Panc1 (cell line): ENCODE data around the gene ELFN1. TPM values are rescaled to one million over a fixed set of nuclear protein-coding genes. Genes with fewer than 3 reads are reported as not detected.

Experiments
- ATAC-seq: fragments of 200-7000 bp; cut with Tn5 transposase; 2 replicates; pipeline ENCODE4 v1.9.1; 2020; ENCODE audit warnings: mild to moderate bottlenecking, moderate library complexity
- BruUV-seq: library from RNA; stranded (reverse); fragments of 400-500 nt; replicated peaks from 2 replicates; lab custom pipeline; 2021; lab: Mats Ljungman, UMichigan
- CTCF ChIA-PET: fragments of 300-600 bp; sonication (Branson Sonifier 250); formaldehyde crosslinking; loops from one replicate; lab custom pipeline; 2022; ENCODE audit warnings: antibody characterized with exemption; lab: Charles Lee
- POLR2A ChIA-PET: fragments of 300-600 bp; sonication (Branson Sonifier 250); formaldehyde crosslinking; loops from one replicate; lab custom pipeline; 2022; ENCODE audit warnings: antibody characterized with exemption; lab: Charles Lee
- DNase-seq: peaks from one replicate; pipeline ENCODE4 v3.0.0-alpha.2; 2010; ENCODE audit warnings: low read depth, low spot score
- H3K27ac ChIP-seq: 2 replicates; pipeline ENCODE4 v1.5.1; 2011; ENCODE audit warnings: mild to moderate bottlenecking, low read length, inconsistent platforms
- H3K27me3 ChIP-seq: fragments of 200-500 bp; sonication (Bioruptor generic); 2 replicates; pipeline ENCODE4 v1.6.0; 2014; ENCODE audit warnings: low read length, inconsistent platforms; ENCODE audit not compliant: control insufficient read depth, insufficient read depth
- H3K36me3 ChIP-seq: fragments of 200-500 bp; sonication (Bioruptor generic); 2 replicates; pipeline ENCODE4 v1.5.1; 2014; ENCODE audit warnings: inconsistent platforms, mild to moderate bottlenecking, low read length, moderate library complexity; ENCODE audit not compliant: control insufficient read depth, insufficient read depth
- H3K4me1 ChIP-seq: 2 replicates; pipeline ENCODE4 v1.5.1; 2011; ENCODE audit warnings: inconsistent platforms, mild to moderate bottlenecking, low read length, moderate library complexity; ENCODE audit not compliant: control insufficient read depth, insufficient read depth
- H3K4me3 ChIP-seq, 2 experiments: 2 replicates each; pipeline ENCODE4 v1.5.1; 2011 to 2012; ENCODE audit warnings: low read depth in 2 of 2, low read length in 2 of 2, mild to moderate bottlenecking in 2 of 2, inconsistent platforms in 1 of 2, moderate library complexity in 1 of 2
- H3K9me3 ChIP-seq: fragments of 200-500 bp; sonication (Bioruptor generic); 2 replicates; pipeline ENCODE4 v1.5.1; 2014; ENCODE audit warnings: low read depth, mild to moderate bottlenecking, inconsistent platforms, low read length, moderate library complexity; ENCODE audit not compliant: control insufficient read depth, insufficient read depth
- CTCF ChIP-seq: fragments of 450-650 bp; IDR thresholded peaks from 2 replicates; pipeline ENCODE4 v1.5.1; 2017; ENCODE audit warnings: mild to moderate bottlenecking
- POLR2AphosphoS5 ChIP-seq: IDR thresholded peaks from 2 replicates; pipeline ENCODE4 v1.6.1; 2012; ENCODE audit warnings: mild to moderate bottlenecking, low read depth, low read length, moderate library complexity
- REST ChIP-seq, 2 experiments: IDR thresholded peaks; 2 replicates each; pipeline ENCODE4 v1.6.1; 2011 to 2012; ENCODE audit warnings: low read depth in 2 of 2, control low read depth in 1 of 2, low read length in 1 of 2, mild to moderate bottlenecking in 1 of 2, moderate library complexity in 1 of 2; ENCODE audit not compliant: insufficient read depth in 1 of 2
- SIN3A ChIP-seq: IDR thresholded peaks from 2 replicates; pipeline ENCODE4 v1.6.1; 2012; ENCODE audit warnings: low read depth, mild to moderate bottlenecking, low read length, moderate library complexity, borderline replicate concordance; ENCODE audit not compliant: insufficient read depth
- TCF7L2 ChIP-seq: IDR thresholded peaks from 2 replicates; pipeline ENCODE4 v1.6.1; 2011; ENCODE audit warnings: mild to moderate bottlenecking, low read depth, low read length, inconsistent platforms
- in situ Hi-C: cut with HindIII; loops from 2 replicates; pipeline ENCODE4 v1.10.0; 2016; ENCODE audit warnings: low sequenced_read_pairs, low pct_unique_long_range_greater_than_20kb
- intact Hi-C: fragments of 100-400 bp; cut with micrococcal nuclease; formaldehyde crosslinking; loops from one replicate; pipeline ENCODE4 v1.10.0; 2022; ENCODE audit not compliant: unreplicated experiment
- total RNA-seq: library from RNA; stranded (reverse); gene quantifications from one replicate; pipeline ENCODE4 v1.2.1, GENCODE V29; 2021; ENCODE audit not compliant: unreplicated experiment

The ELFN1 gene
- total RNA-seq, 1 experiment from 2014 or later = 39.0 TPM

- ChIA-PET CTCF (no interaction called here), POLR2A (no interaction called here)
- peak overlapping the region; percentile 70 to 81 for H3K4me3 ChIP-seq
- no peak for TF ChIP-seq TCF7L2
- TF ChIP-seq SIN3A = no peak; the same call in 1 of the 2 replicates
- no peak; the same call in 1 of the 2 replicates for TF ChIP-seq CTCF
- 0 out of 2 replicates have a peak, but pooled peaks have one; percentile 17 for TF ChIP-seq POLR2AphosphoS5
- in situ Hi-C loops = no loop called here
- no peaks in the 10 kb centered on the region for H3K9me3 ChIP-seq
- BruUV-seq = no TSS peak
- ATAC-seq = peak; percentile 14
- H3K36me3 ChIP-seq = no peaks in the 10 kb centered on the region
- DNase-seq = no peak
- H3K27ac ChIP-seq = peak overlapping the region; percentile 95
- H3K4me1 ChIP-seq = peaks cover 28% of the 10 kb centered on the region
- no peaks in the 10 kb centered on the region for H3K27me3 ChIP-seq
- intact Hi-C loops = loop anchor here (10.0 kb wide), 1 partner anchor 88 kb away; no protein-coding TSS in a partner anchor
These were observed 3.7 kb upstream of the ELFN1 start for GRCh38 chr7:1666317-1666822.

GRCh38 chr7:1666823-1667565 lies 3.1 kb upstream of the ELFN1 start:
- Histone ChIP-seq H3K4me3 (peak overlapping the region; percentile 70 to 81), H3K9me3 (no peaks in the 10 kb centered on the region), H3K27me3 (no peaks in the 10 kb centered on the region), H3K4me1 (peaks cover 31% of the 10 kb centered on the region), H3K36me3 (no peaks in the 10 kb centered on the region), H3K27ac (peak overlapping the region; percentile 95)
- DNase-seq (no peak), ATAC-seq (peak; percentile 19)
- BruUV-seq = no TSS peak
- ChIA-PET POLR2A (no interaction called here), CTCF (no interaction called here)
- intact Hi-C loops = loop anchor here (10.0 kb wide), 1 partner anchor 88 kb away; no protein-coding TSS in a partner anchor
- TF ChIP-seq SIN3A (no peak), TCF7L2 (no peak), CTCF (no peak), POLR2AphosphoS5 (no peak), REST (IDR thresholded peaks at IDR 0.05; ENCODE audit: insufficient read depth in 1 of 2, low read depth in 2 of 2, low read length in 1 of 2) (no peak)
- in situ Hi-C loops = no loop called here
